T-helper 2 cell treated with Interferon-gamma antibody and Interleukin-4, amounts not matched to agents 5 μg/mL and 100 μg/mL, for 36 hours (primary cell): Measurements from ENCODE around the gene ADAMTS2.

Experiments used
- DNase-seq: peaks from one replicate; pipeline ENCODE4 v3.0.0; 2021; ENCODE audit warnings: low spot score
- H3K27ac Mint-ChIP-seq: one replicate; pipeline ENCODE4 v1.8.0; 2021; ENCODE audit warnings: mild to moderate bottlenecking, mixed read lengths
- H3K27me3 Mint-ChIP-seq: one replicate; pipeline ENCODE4 v1.8.0; 2021; ENCODE audit warnings: low read depth, mixed read lengths
- H3K36me3 Mint-ChIP-seq: one replicate; pipeline ENCODE4 v1.8.0; 2021; ENCODE audit warnings: low read depth, mixed read lengths
- H3K4me1 Mint-ChIP-seq: one replicate; pipeline ENCODE4 v1.8.0; 2021; ENCODE audit warnings: low read depth, mixed read lengths
- H3K4me3 Mint-ChIP-seq: one replicate; pipeline ENCODE4 v1.8.0; 2022; ENCODE audit warnings: mild to moderate bottlenecking, moderate library complexity, mixed read lengths
- H3K9me3 Mint-ChIP-seq: one replicate; pipeline ENCODE4 v1.8.0; 2021; ENCODE audit warnings: mixed read lengths

The ADAMTS2 gene

GRCh38 chr5:179209359-179210150 is 135.7 kb downstream of the ADAMTS2 start:
- no peak for DNase-seq
- no peak overlapping the region for H3K4me3 Mint-ChIP-seq
- no peaks in the 10 kb centered on the region for H3K36me3 Mint-ChIP-seq
- H3K4me1 Mint-ChIP-seq, result no peaks in the 10 kb centered on the region
- H3K27ac Mint-ChIP-seq, result no peak overlapping the region
- H3K9me3 Mint-ChIP-seq, result no peaks in the 10 kb centered on the region
- H3K27me3 Mint-ChIP-seq, result no peaks in the 10 kb centered on the region

GRCh38 chr5:179208706-179209358 is 136.4 kb downstream of the ADAMTS2 start:
- Mint-ChIP-seq H3K27ac (no peak overlapping the region), H3K4me3 (no peak overlapping the region), H3K4me1 (no peaks in the 10 kb centered on the region), H3K36me3 (no peaks in the 10 kb centered on the region), H3K27me3 (no peaks in the 10 kb centered on the region), H3K9me3 (no peaks in the 10 kb centered on the region)
- no peak for DNase-seq

- no peaks in the 10 kb centered on the region for H3K36me3 Mint-ChIP-seq
- H3K9me3 Mint-ChIP-seq, result no peaks in the 10 kb centered on the region
- H3K4me3 Mint-ChIP-seq, result no peak overlapping the region
- no peaks in the 10 kb centered on the region for H3K4me1 Mint-ChIP-seq
- no peaks in the 10 kb centered on the region for H3K27me3 Mint-ChIP-seq
- no peak overlapping the region for H3K27ac Mint-ChIP-seq
- no peak for DNase-seq
Measured at GRCh38 chr5:179207920-179208705, 137.1 kb downstream of the ADAMTS2 start.

GRCh38 chr5:179207470-179207869 is 137.8 kb downstream of the ADAMTS2 start:
- no peaks in the 10 kb centered on the region for H3K9me3 Mint-ChIP-seq

GRCh38 chr5:179206366-179206765 is 138.9 kb downstream of the ADAMTS2 start:
- Mint-ChIP-seq H3K27me3 (no peaks in the 10 kb centered on the region), H3K36me3 (no peaks in the 10 kb centered on the region), H3K27ac (no peak overlapping the region), H3K9me3 (no peaks in the 10 kb centered on the region), H3K4me3 (no peak overlapping the region), H3K4me1 (no peaks in the 10 kb centered on the region)
- no peak for DNase-seq

More at GRCh38 chr5:179207470-179207869, 137.8 kb downstream of the ADAMTS2 start:
- H3K36me3 Mint-ChIP-seq, result no peaks in the 10 kb centered on the region
- no peak overlapping the region for H3K27ac Mint-ChIP-seq
- H3K4me3 Mint-ChIP-seq, result no peak overlapping the region
- no peak for DNase-seq
- no peaks in the 10 kb centered on the region for H3K4me1 Mint-ChIP-seq
- no peaks in the 10 kb centered on the region for H3K27me3 Mint-ChIP-seq

- Mint-ChIP-seq H3K4me3 (no peak overlapping the region), H3K4me1 (no peaks in the 10 kb centered on the region), H3K27me3 (no peaks in the 10 kb centered on the region), H3K27ac (no peak overlapping the region), H3K36me3 (no peaks in the 10 kb centered on the region), H3K9me3 (no peaks in the 10 kb centered on the region)
- DNase-seq, result no peak
Measured at GRCh38 chr5:179205277-179205676, 140.0 kb downstream of the ADAMTS2 start.

- H3K9me3 Mint-ChIP-seq, result no peaks in the 10 kb centered on the region
- no peak overlapping the region for H3K4me3 Mint-ChIP-seq
- H3K27me3 Mint-ChIP-seq, result no peaks in the 10 kb centered on the region
- no peak for DNase-seq
- no peaks in the 10 kb centered on the region for H3K36me3 Mint-ChIP-seq
- no peak overlapping the region for H3K27ac Mint-ChIP-seq
- H3K4me1 Mint-ChIP-seq, result no peaks in the 10 kb centered on the region
Measured at GRCh38 chr5:179204572-179204971, 140.7 kb downstream of the ADAMTS2 start.

- Mint-ChIP-seq H3K4me1 (no peaks in the 10 kb centered on the region), H3K27me3 (no peaks in the 10 kb centered on the region), H3K4me3 (no peak overlapping the region), H3K27ac (no peak overlapping the region), H3K36me3 (no peaks in the 10 kb centered on the region), H3K9me3 (no peaks in the 10 kb centered on the region)
- DNase-seq, result no peak
Measured at GRCh38 chr5:179203248-179203647, 142.0 kb downstream of the ADAMTS2 start.

- no peaks in the 10 kb centered on the region for H3K4me1 Mint-ChIP-seq
- H3K4me3 Mint-ChIP-seq, result no peak overlapping the region
- H3K27me3 Mint-ChIP-seq, result no peaks in the 10 kb centered on the region
- no peak for DNase-seq
- H3K9me3 Mint-ChIP-seq, result no peaks in the 10 kb centered on the region
- no peaks in the 10 kb centered on the region for H3K36me3 Mint-ChIP-seq
- no peak overlapping the region for H3K27ac Mint-ChIP-seq
Measured at GRCh38 chr5:179201986-179202385, 143.3 kb downstream of the ADAMTS2 start.

GRCh38 chr5:179199246-179199645 is 146.0 kb downstream of the ADAMTS2 start:
- Mint-ChIP-seq H3K9me3 (no peaks in the 10 kb centered on the region), H3K27me3 (no peaks in the 10 kb centered on the region), H3K4me3 (no peak overlapping the region), H3K36me3 (no peaks in the 10 kb centered on the region), H3K27ac (no peak overlapping the region), H3K4me1 (no peaks in the 10 kb centered on the region)
- no peak for DNase-seq

GRCh38 chr5:179198825-179199224 is 146.4 kb downstream of the ADAMTS2 start:
- Mint-ChIP-seq H3K9me3 (no peaks in the 10 kb centered on the region), H3K27me3 (no peaks in the 10 kb centered on the region), H3K36me3 (no peaks in the 10 kb centered on the region), H3K27ac (no peak overlapping the region), H3K4me1 (no peaks in the 10 kb centered on the region), H3K4me3 (no peak overlapping the region)
- DNase-seq, result no peak

GRCh38 chr5:179196405-179197079 is 148.7 kb downstream of the ADAMTS2 start:
- Mint-ChIP-seq H3K4me1 (no peaks in the 10 kb centered on the region), H3K36me3 (no peaks in the 10 kb centered on the region), H3K4me3 (no peak overlapping the region), H3K27ac (no peak overlapping the region), H3K9me3 (no peaks in the 10 kb centered on the region), H3K27me3 (no peaks in the 10 kb centered on the region)
- no peak for DNase-seq

GRCh38 chr5:179195561-179196404 is 149.5 kb downstream of the ADAMTS2 start:
- no peak for DNase-seq
- Mint-ChIP-seq H3K4me1 (no peaks in the 10 kb centered on the region), H3K36me3 (no peaks in the 10 kb centered on the region), H3K27me3 (no peaks in the 10 kb centered on the region), H3K9me3 (no peaks in the 10 kb centered on the region), H3K4me3 (no peak overlapping the region), H3K27ac (no peak overlapping the region)
